GM12801 (cell line): ENCODE data around the gene MED27.

ENCODE experiments used
- TF ChIP-seq, protein P1 (sequence below): IDR thresholded peaks from one replicate; pipeline ENCODE4 v1.5.1; 2011; ENCODE audit warnings: control low read depth; ENCODE audit not compliant: insufficient read length; ENCODE audit errors: extremely low read depth

Gene MED27

DNA sequence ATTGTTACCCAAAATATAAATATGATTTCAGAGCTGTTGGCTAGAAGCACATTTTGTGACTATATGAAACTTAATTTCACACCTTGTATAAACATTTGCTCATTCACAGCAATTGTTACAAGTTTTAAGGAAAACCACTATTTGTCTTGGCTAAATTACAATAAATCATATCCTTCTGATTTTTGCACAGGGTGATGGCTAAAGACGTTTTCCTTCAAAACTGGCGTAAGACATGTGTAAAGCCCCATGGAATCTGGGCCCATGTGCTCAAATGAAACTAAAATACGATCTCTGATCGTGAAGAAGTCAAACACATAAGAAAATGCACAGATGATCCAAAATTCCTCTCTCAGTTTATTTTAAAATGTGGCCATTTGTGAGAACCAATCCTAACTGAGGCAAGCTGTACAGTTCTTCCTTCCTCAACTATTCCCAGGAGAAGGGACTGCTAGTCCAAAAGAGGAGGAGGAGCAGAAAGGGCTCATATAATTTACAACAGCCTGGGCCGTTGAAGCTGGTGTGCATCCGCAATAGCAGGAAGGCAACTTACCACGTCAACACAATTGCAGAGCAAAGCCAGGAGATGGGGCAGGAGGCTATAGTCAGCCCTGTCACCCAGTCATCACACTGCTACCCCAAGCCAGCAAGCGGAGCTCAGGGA, 98.4 kb downstream of the MED27 start:
- TF ChIP-seq, protein P1, sequence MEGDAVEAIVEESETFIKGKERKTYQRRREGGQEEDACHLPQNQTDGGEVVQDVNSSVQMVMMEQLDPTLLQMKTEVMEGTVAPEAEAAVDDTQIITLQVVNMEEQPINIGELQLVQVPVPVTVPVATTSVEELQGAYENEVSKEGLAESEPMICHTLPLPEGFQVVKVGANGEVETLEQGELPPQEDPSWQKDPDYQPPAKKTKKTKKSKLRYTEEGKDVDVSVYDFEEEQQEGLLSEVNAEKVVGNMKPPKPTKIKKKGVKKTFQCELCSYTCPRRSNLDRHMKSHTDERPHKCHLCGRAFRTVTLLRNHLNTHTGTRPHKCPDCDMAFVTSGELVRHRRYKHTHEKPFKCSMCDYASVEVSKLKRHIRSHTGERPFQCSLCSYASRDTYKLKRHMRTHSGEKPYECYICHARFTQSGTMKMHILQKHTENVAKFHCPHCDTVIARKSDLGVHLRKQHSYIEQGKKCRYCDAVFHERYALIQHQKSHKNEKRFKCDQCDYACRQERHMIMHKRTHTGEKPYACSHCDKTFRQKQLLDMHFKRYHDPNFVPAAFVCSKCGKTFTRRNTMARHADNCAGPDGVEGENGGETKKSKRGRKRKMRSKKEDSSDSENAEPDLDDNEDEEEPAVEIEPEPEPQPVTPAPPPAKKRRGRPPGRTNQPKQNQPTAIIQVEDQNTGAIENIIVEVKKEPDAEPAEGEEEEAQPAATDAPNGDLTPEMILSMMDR = no peak

DNA sequence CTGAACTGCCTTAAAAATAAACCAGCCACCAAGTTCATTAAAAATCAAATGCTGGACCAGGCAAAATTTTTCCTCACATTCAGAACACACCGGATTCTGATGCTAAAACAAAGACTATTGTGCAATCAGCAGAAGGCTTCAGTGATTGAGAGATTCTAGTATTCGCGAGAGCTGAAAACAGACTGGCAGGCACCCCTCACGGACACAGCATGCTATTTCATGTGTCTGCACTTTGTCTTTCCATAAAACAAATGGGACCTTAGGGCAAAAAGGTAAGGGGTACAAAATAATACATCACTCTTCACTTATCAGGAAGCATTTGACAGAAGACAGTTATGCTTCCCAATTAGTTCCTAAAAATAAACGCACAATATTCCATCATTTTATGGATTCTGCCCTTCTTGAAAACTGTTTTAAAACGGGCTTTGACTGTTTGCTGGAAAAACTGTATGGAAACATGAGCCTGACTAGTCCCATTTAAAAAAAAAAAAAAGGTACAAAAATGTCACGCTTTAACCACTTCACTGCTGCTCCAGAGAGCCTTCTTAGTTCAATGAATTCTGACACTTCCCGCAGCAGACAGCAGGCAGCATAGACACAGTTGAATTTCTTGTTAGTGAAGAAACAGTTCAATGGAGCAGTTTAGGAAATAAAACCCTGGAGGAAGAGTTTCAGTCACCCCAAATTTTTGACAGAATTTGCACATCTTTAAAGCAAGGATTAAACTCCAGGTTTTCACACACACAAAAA, 99.2 kb downstream of the MED27 start:
- TF ChIP-seq, protein P1 = no peak

- TF ChIP-seq, protein P1 = no peak
Observed at GRCh38 chr9:131977109-131977838, 102.4 kb downstream of the MED27 start.

GRCh38 chr9:131976157-131977108, 103.2 kb downstream of the MED27 start:
- TF ChIP-seq, protein P1 = no peak

DNA sequence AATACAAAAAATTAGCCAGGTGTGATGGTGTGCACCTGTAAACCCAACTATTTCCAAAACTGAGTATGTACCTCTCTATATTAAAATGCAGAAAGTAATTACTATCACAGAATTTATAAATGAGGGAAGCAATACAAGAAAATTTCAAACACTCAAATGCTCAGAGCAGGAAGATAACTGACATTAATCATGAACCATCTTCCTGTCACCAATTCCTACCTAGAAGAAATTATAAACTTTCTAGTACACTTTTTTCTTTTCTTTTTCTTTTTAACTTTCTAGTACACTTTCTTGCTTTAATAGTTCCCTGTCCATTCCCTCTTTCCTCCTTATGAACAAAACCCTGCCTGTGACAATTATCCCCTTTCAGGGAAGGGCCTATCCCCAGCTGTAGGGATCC, 106.8 kb downstream of the MED27 start:
- TF ChIP-seq, protein P1 = no peak

DNA sequence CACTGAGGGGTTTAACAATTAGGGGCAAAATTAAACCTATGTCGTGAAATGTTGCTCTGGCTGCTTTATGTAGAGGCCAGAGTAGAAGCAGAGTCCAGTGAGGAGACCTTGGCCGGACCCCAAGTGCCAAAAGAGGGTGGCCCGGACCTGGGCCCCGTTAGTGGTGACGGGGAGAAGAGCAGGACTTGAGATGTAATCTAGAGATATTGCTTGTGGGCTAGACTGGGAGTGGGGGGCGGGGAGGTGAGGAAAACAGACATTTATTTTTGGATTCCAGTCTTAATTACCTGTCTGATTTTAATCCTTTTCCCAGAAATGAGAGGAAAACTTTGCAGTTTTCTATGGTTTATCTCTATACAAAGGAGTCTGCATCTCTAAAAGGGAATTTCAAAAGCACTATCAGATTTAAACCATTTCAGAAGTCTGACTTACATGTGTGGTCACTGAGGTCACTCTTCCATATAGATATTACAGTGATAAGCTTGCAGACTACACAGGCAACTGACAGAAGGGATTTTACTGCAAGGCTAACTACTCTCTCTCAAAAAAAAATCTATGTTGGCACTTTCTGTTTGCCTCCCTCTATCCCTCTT, 108.1 kb downstream of the MED27 start:
- TF ChIP-seq, protein P1 = no peak
